ENCODE results near the gene IMPDH2. TPM values are rescaled to one million over a fixed set of nuclear protein-coding genes. Genes with fewer than 3 reads are reported as not detected.

IMPDH2 gene
- total and polyA plus RNA-seq, 2 donors from 2014 or later = 99.9 to 132 TPM

GRCh38 chr3:49023775-49024174, 5.4 kb downstream of the IMPDH2 start:
- no peak for TF ChIP-seq CTCF (IDR thresholded peaks at IDR 0.05; ENCODE audit: borderline replicate concordance, extremely low read depth, insufficient read depth)
- Histone ChIP-seq H3K4me1 (ENCODE audit: control insufficient read depth in 2 of 3, insufficient read depth in 2 of 3, low read depth in 1 of 3, low read length in 3 of 3) (peaks cover 0 to 29% (median 14%) of the 10 kb centered on the region in 3 donors), H3K9ac (ENCODE audit: low read length in 3 of 3) (no peak overlapping the region), H3K27ac (ENCODE audit: low read depth in 2 of 2, low read length in 2 of 2) (no peak overlapping the region), H3K36me3 (ENCODE audit: control insufficient read depth in 2 of 3, insufficient read depth in 3 of 3, low read length in 3 of 3) (peaks cover 7 to 34% (median 19%) of the 10 kb centered on the region in 3 donors), H3K4me3 (ENCODE audit: low read length in 3 of 3) (no peak overlapping the region), H3K27me3 (ENCODE audit: control insufficient read depth, insufficient read depth, low read length) (no peaks in the 10 kb centered on the region), H3K9me3 (ENCODE audit: control insufficient read depth in 2 of 3, insufficient read depth in 1 of 3, low read length in 3 of 3) (no peaks in the 10 kb centered on the region)
- FAIRE-seq (no peak), DNase-seq (no peak)
- intact Hi-C loops (cut with DNase I) = no loop called here

- Histone ChIP-seq H3K4me1 (ENCODE audit: control insufficient read depth in 2 of 3, insufficient read depth in 2 of 3, low read depth in 1 of 3, low read length in 3 of 3) (peaks cover 0 to 25% (median 7%) of the 10 kb centered on the region in 3 donors), H3K27me3 (ENCODE audit: control insufficient read depth, insufficient read depth, low read length) (no peaks in the 10 kb centered on the region), H3K36me3 (ENCODE audit: control insufficient read depth in 2 of 3, insufficient read depth in 3 of 3, low read length in 3 of 3) (peaks cover 7 to 34% (median 19%) of the 10 kb centered on the region in 3 donors), H3K9ac (ENCODE audit: low read length in 3 of 3) (peak overlapping the region; percentile 79 to 100 (median 93)), H3K9me3 (ENCODE audit: control insufficient read depth in 2 of 3, insufficient read depth in 1 of 3, low read length in 3 of 3) (no peaks in the 10 kb centered on the region), H3K27ac (ENCODE audit: low read depth in 2 of 2, low read length in 2 of 2) (peak overlapping the region; percentile 98 to 99), H3K4me3 (ENCODE audit: low read length in 3 of 3) (peak overlapping the region; percentile 89 to 97 (median 92))
- DNase-seq (peak in 2 of 5 donors; percentile 72 to 78), FAIRE-seq (no peak)
- TF ChIP-seq CTCF (IDR thresholded peaks at IDR 0.05; ENCODE audit: borderline replicate concordance, extremely low read depth, insufficient read depth) = no peak
- intact Hi-C loops (cut with DNase I) = no loop called here
Observed at GRCh38 chr3:49022688-49023171, 6.5 kb downstream of the IMPDH2 start.

DNA sequence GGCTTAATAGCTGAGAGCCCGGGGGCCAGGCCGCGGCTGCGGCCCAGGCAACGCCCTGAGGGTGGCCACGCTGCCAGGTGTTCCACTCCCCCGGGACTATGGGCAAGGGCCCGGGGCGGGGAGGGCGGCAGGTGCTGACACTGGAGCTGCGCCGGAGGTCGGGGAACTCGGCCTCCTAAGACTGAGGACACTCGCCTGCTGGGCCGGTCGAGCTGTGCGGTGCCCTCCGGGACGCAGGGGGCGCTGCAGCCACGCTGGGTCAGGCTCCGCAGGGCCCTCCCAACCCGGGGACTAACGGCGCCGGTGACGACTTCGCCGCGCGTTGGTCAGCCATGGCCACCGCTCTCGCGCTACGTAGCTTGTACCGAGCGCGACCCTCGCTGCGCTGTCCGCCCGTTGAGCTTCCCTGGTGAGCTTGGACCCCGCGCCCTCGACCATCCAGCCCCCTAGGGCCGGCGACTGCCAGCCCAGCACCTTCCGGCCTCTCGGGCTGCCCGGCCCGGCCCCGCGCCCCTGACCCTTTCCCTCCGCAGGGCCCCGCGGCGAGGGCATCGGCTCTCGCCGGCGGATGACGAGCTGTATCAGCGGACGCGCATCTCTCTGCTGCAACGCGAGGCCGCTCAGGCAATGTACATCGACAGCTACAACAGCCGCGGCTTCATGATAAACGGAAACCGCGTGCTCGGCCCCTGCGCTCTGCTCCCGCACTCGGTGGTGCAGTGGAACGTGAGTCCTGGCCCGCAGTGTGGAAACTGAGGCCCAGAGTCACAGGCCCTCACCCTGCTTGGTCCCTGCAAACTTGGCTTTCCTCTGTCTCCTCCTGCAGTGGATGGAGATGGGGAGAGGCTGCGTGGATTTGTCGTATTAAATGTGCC, 7.1 kb downstream of the IMPDH2 start, which contains the start of gene NDUFAF3:
Gene NDUFAF3 (plus strand): TSS at position 309 of the 875 bp plus-strand sequence. CDS start 24 bp downstream, at position 333.
- peaks cover 0 to 31% (median 7%) of the 10 kb centered on the region in 3 donors for H3K4me1 ChIP-seq (ENCODE audit: control insufficient read depth in 2 of 3, insufficient read depth in 2 of 3, low read depth in 1 of 3, low read length in 3 of 3)
- peak within 1 kb of the TSS; percentile 98 to 99 for H3K27ac ChIP-seq (ENCODE audit: low read depth in 2 of 2, low read length in 2 of 2)
- intact Hi-C loops (cut with DNase I) = no loop called here
- FAIRE-seq (no peak), DNase-seq (peak; percentile 95 to 98 (median 97))
- H3K36me3 ChIP-seq (ENCODE audit: control insufficient read depth in 2 of 3, insufficient read depth in 3 of 3, low read length in 3 of 3) = peaks cover 7 to 34% (median 17%) of the 10 kb centered on the region in 3 donors
- H3K4me3 ChIP-seq (ENCODE audit: low read length in 3 of 3) = peak within 1 kb of the TSS; percentile 90 to 97 (median 92)
- peak within 1 kb of the TSS; percentile 82 to 100 (median 95) for H3K9ac ChIP-seq (ENCODE audit: low read length in 3 of 3)
- TF ChIP-seq CTCF (IDR thresholded peaks at IDR 0.05; ENCODE audit: borderline replicate concordance, extremely low read depth, insufficient read depth) = peak; percentile 90
- no peaks in the 10 kb centered on the region for H3K27me3 ChIP-seq (ENCODE audit: control insufficient read depth, insufficient read depth, low read length)
- H3K9me3 ChIP-seq (ENCODE audit: control insufficient read depth in 2 of 3, insufficient read depth in 1 of 3, low read length in 3 of 3) = no peaks in the 10 kb centered on the region
